K562 (cell line): ENCODE data around the gene PPP1CA. TPM values are rescaled to one million over a fixed set of nuclear protein-coding genes. Genes with fewer than 3 reads are reported as not detected.

Source experiments
- E2F3 ChIP-seq: fragments of 250-450 bp; sonication (Bioruptor Pico); IDR thresholded peaks from 2 replicates; pipeline ENCODE4 v1.4.0; 2020; ENCODE audit warnings: mild to moderate bottlenecking
- ELF4 ChIP-seq: fragments of 450-650 bp; formaldehyde crosslinking; IDR thresholded peaks from 2 replicates; pipeline ENCODE4 v1.4.0; 2022; ENCODE audit warnings: missing genetic modification characterization
- HIVEP1 ChIP-seq: fragments of 250-450 bp; sonication (Bioruptor Pico); IDR thresholded peaks from 2 replicates; pipeline ENCODE4 v1.4.0; 2020; ENCODE audit warnings: mild to moderate bottlenecking
- HNRNPL ChIP-seq: fragments of 200-400 bp; formaldehyde crosslinking; IDR thresholded peaks from 2 replicates; pipeline ENCODE4 v1.6.1; 2017; ENCODE audit warnings: low read depth, mild to moderate bottlenecking, low read length
- MAFK ChIP-seq: IDR thresholded peaks from 2 replicates; pipeline ENCODE4 v1.6.1; 2011; ENCODE audit warnings: low read length, improper control_type of control experiment
- NFE2L1 ChIP-seq: fragments of 450-650 bp; IDR thresholded peaks from 2 replicates; pipeline ENCODE4 v1.6.1; 2016; ENCODE audit warnings: missing genetic modification characterization, low read depth, mild to moderate bottlenecking, missing compliant biosample characterization, moderate library complexity, borderline replicate concordance
- RBFOX2 ChIP-seq: fragments of 200-400 bp; formaldehyde crosslinking; IDR thresholded peaks from 2 replicates; pipeline ENCODE4 v1.6.1; 2017; ENCODE audit warnings: low read depth, mild to moderate bottlenecking, low read length, moderate library complexity
- SMAD2 ChIP-seq: fragments of 150-350 bp; IDR thresholded peaks from 2 replicates; pipeline ENCODE4 v1.6.1; 2014; ENCODE audit warnings: low read depth, mild to moderate bottlenecking, low read length
- SMARCB1 ChIP-seq: IDR thresholded peaks from 2 replicates; pipeline ENCODE4 v1.6.1; 2011; ENCODE audit warnings: improper control_type of control experiment, low read depth; ENCODE audit not compliant: insufficient read length
- SMC3 ChIP-seq: conservative IDR thresholded peaks from 2 replicates; pipeline ENCODE4 v1.6.1; 2011; ENCODE audit warnings: low read depth, low read length, improper control_type of control experiment; ENCODE audit not compliant: insufficient read depth
- ZBTB17 ChIP-seq: fragments of 450-650 bp; formaldehyde crosslinking; IDR thresholded peaks from 2 replicates; pipeline ENCODE4 v1.4.0; 2020; ENCODE audit warnings: mild to moderate bottlenecking
- ZNF324 ChIP-seq: fragments of 250-450 bp; sonication (Bioruptor Pico); IDR thresholded peaks from 2 replicates; pipeline ENCODE4 v1.4.0; 2020; ENCODE audit warnings: mild to moderate bottlenecking
- ZNF583 ChIP-seq: fragments of 250-450 bp; sonication (Bioruptor Pico); IDR thresholded peaks from 2 replicates; pipeline ENCODE4 v1.4.0; 2020
- polyA plus RNA-seq, 8 experiments: library from polyadenylated mRNA; depleted of rRNA in 4 of 8; stranded (reverse) in 5 of 8; unstranded in 3 of 8; fragments of >200 nt; fragmentation: Nextera tagmentation in 2 of 8; fragmentation: Illumina TruSeq in 1 of 8; extraction: Ambion mirVana in 2 of 8; extraction: Trizol in 1 of 8; gene quantifications; 2 replicates each; pipeline versions ENCODE4 v1.2.1 to v1.2.3, GENCODE V29; 2011 to 2014; ENCODE audit warnings: inconsistent platforms in 1 of 8, missing spikeins in 1 of 8
- total RNA-seq, 7 experiments: library from RNA; depleted of rRNA in 6 of 7; stranded (reverse); fragments of >200 nt in 6 of 7; fragmentation: Illumina TruSeq in 2 of 7; extraction: Trizol in 2 of 7; gene quantifications; 2 replicates each; pipeline versions ENCODE4 v1.2.1 to v1.2.3, GENCODE V29; 2011 to 2021; ENCODE audit warnings: low replicate concordance in 1 of 7
- TF ChIP-seq, protein P1 (sequence below): fragments of 200-800 bp; sonication (Bioruptor generic); IDR thresholded peaks from 2 replicates; pipeline ENCODE4 v1.6.1; 2017; ENCODE audit warnings: missing genetic modification characterization, missing compliant biosample characterization
- TF ChIP-seq, protein P2 (sequence below), 2 experiments: fragments of 450-650 bp; formaldehyde crosslinking in 1 of 2; IDR thresholded peaks; 2 replicates each; pipeline versions ENCODE4 v1.4.0 to v1.6.1; 2014 to 2020; ENCODE audit warnings: mild to moderate bottlenecking in 2 of 2, borderline replicate concordance in 1 of 2, low read depth in 1 of 2

Gene PPP1CA
- total and polyA plus RNA-seq, 9 of the 15 experiments (the other 6 are each of a cell fraction or from before 2014, with no cell fraction given): 18.2 to 242 (median 188) TPM

DNA sequence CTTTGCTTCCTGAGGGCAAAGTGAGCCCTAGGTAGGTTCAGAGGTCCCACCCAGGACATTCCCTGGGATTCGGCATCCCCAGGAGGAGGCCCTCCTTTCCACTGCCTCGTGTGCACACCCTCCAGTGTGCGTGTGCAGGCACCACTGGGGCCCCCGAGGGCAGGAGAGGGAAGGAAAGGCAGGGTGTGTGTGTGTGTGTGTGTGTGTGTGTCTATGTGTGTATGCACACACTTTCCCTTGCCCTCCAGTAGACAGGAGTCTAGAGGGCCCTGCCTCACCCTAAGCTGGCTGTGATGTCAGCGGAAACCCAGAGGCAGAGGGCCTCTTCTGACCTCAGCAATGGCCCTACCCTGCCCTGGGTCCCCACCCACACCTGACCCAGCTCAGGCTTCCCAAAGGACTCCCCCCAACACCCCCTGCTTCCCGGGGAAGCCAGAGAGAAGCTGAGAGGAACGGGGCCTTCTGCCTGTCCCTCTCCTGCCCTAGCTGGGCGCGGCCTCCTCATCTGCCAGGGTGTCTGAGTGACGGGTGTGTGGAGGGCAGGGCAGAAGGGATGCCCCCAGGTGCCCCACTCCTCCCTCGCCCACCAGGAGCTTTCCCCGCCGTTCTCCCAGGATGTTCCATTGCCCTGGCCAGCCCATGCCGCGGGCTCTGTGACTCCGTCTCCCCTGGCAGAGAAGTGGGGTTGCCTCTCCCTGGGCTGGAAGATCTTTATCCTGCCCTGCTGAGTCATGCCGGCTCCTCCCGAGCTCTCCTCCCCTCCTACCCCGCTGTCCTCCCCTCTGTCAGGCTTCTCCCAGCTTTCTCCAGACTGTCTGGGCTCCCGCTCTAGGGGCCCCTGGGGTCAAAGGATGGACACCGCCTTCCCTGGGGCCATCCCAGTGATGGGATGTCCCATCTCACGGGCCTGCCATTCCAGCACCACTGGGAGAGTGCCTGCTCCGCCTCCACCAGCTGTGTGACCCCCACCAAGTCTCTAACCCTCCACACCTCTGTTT is 22.3 kb downstream of the PPP1CA start (continued):
- 0 out of 2 replicates have a peak, but pooled peaks have one; percentile 62 for TF ChIP-seq HNRNPL
- TF ChIP-seq SMARCB1: peak; percentile 31
- no peak for TF ChIP-seq SMAD2
- peak; percentile 76; the same call in 1 of the 2 replicates for TF ChIP-seq ELF4 (CRISPR knock-in tag)
- peak; percentile 32; the same call in 1 of the 2 replicates for TF ChIP-seq NFE2L1 (tag)
- TF ChIP-seq, protein P1, sequence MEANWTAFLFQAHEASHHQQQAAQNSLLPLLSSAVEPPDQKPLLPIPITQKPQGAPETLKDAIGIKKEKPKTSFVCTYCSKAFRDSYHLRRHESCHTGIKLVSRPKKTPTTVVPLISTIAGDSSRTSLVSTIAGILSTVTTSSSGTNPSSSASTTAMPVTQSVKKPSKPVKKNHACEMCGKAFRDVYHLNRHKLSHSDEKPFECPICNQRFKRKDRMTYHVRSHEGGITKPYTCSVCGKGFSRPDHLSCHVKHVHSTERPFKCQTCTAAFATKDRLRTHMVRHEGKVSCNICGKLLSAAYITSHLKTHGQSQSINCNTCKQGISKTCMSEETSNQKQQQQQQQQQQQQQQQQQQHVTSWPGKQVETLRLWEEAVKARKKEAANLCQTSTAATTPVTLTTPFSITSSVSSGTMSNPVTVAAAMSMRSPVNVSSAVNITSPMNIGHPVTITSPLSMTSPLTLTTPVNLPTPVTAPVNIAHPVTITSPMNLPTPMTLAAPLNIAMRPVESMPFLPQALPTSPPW (CRISPR knock-in tag): peak; percentile 52; the same call in 1 of the 2 replicates
- TF ChIP-seq, protein P2, sequence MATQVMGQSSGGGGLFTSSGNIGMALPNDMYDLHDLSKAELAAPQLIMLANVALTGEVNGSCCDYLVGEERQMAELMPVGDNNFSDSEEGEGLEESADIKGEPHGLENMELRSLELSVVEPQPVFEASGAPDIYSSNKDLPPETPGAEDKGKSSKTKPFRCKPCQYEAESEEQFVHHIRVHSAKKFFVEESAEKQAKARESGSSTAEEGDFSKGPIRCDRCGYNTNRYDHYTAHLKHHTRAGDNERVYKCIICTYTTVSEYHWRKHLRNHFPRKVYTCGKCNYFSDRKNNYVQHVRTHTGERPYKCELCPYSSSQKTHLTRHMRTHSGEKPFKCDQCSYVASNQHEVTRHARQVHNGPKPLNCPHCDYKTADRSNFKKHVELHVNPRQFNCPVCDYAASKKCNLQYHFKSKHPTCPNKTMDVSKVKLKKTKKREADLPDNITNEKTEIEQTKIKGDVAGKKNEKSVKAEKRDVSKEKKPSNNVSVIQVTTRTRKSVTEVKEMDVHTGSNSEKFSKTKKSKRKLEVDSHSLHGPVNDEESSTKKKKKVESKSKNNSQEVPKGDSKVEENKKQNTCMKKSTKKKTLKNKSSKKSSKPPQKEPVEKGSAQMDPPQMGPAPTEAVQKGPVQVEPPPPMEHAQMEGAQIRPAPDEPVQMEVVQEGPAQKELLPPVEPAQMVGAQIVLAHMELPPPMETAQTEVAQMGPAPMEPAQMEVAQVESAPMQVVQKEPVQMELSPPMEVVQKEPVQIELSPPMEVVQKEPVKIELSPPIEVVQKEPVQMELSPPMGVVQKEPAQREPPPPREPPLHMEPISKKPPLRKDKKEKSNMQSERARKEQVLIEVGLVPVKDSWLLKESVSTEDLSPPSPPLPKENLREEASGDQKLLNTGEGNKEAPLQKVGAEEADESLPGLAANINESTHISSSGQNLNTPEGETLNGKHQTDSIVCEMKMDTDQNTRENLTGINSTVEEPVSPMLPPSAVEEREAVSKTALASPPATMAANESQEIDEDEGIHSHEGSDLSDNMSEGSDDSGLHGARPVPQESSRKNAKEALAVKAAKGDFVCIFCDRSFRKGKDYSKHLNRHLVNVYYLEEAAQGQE (IDR thresholded peaks at IDR 0.05; ENCODE audit: borderline replicate concordance): no peak
- TF ChIP-seq, protein P2 (CRISPR knock-in tag; IDR thresholded peaks at IDR 0.05; ENCODE audit: low read depth): peak; percentile 31; the same call in 1 of the 2 replicates
- peak; percentile 74; the same call in 1 of the 2 replicates for TF ChIP-seq ZNF583
- TF ChIP-seq ZNF324: no peak
- TF ChIP-seq ZBTB17: peak; percentile 64; the same call in 1 of the 2 replicates
- no peak for TF ChIP-seq SMC3
- peak; percentile 68 for TF ChIP-seq RBFOX2
- TF ChIP-seq E2F3 (CRISPR knock-in tag): peak; percentile 44; the same call in 1 of the 2 replicates
- peak; percentile 80 for TF ChIP-seq MAFK
- TF ChIP-seq HIVEP1: 0 out of 2 replicates have a peak, but pooled peaks have one; percentile 25
